Fibroblast of lung (primary cell): ENCODE measurements around the gene HMCN2. TPM values are rescaled to one million over a fixed set of nuclear protein-coding genes. Genes with fewer than 3 reads are reported as not detected.

Experiments used
- DNase-seq, 2 donors: peaks; one replicate each; pipeline versions ENCODE4 v3.0.0 to v3.0.0-alpha.2; 2010; ENCODE audit warnings: low read depth in 2 of 2
- H2AFZ ChIP-seq: 2 replicates; pipeline ENCODE4 v1.5.1; 2012; ENCODE audit warnings: low read length, control low read depth, inconsistent platforms
- H3K27ac ChIP-seq: 2 replicates; pipeline ENCODE4 v1.5.1; 2011; ENCODE audit warnings: low read length, control low read depth; ENCODE audit not compliant: insufficient read depth
- H3K27me3 ChIP-seq: 2 replicates; pipeline ENCODE4 v1.5.1; 2011; ENCODE audit warnings: mild to moderate bottlenecking, low read length; ENCODE audit not compliant: control insufficient read depth, insufficient read depth
- H3K36me3 ChIP-seq: 2 replicates; pipeline ENCODE4 v1.5.1; 2011; ENCODE audit warnings: low read length; ENCODE audit not compliant: control insufficient read depth, insufficient read depth
- H3K4me1 ChIP-seq: 2 replicates; pipeline ENCODE4 v1.5.1; 2011; ENCODE audit warnings: low read length; ENCODE audit not compliant: control insufficient read depth, insufficient read depth; ENCODE audit errors: extremely low read depth
- H3K4me2 ChIP-seq: 2 replicates; pipeline ENCODE4 v1.5.1; 2011; ENCODE audit warnings: low read length, control low read depth; ENCODE audit not compliant: insufficient read depth; ENCODE audit errors: extremely low read depth
- H3K4me3 ChIP-seq, 4 experiments: fragments of 200-600 bp in 1 of 4; sonication (generic) in 1 of 4; replicated peaks in 1 of 4; 2 replicates each; pipeline ENCODE4 v1.5.1; 2011 to 2016; ENCODE audit warnings: low read length in 4 of 4, low read depth in 3 of 4, mild to moderate bottlenecking in 3 of 4, control low read depth in 2 of 4, inconsistent platforms in 1 of 4, mixed read lengths in 1 of 4; ENCODE audit not compliant: insufficient read depth in 1 of 4; ENCODE audit errors: control extremely low read depth in 1 of 4
- H3K79me2 ChIP-seq: 2 replicates; pipeline ENCODE4 v1.5.1; 2012; ENCODE audit warnings: mild to moderate bottlenecking, low read length, inconsistent platforms; ENCODE audit not compliant: control insufficient read depth, insufficient read depth
- H3K9ac ChIP-seq: 2 replicates; pipeline ENCODE4 v1.5.1; 2011; ENCODE audit warnings: mild to moderate bottlenecking, low read length, control low read depth; ENCODE audit not compliant: insufficient read depth
- H3K9me3 ChIP-seq: 2 replicates; pipeline ENCODE4 v1.5.1; 2012; ENCODE audit warnings: low read depth, low read length; ENCODE audit not compliant: control insufficient read depth, insufficient read depth
- H4K20me1 ChIP-seq: 2 replicates; pipeline ENCODE4 v1.5.1; 2011; ENCODE audit warnings: low read length; ENCODE audit not compliant: control insufficient read depth, insufficient read depth; ENCODE audit errors: extremely low read depth
- EZH2 ChIP-seq: IDR thresholded peaks from 2 replicates; pipeline ENCODE4 v1.5.1; 2012; ENCODE audit warnings: low read length, control low read depth, mild to moderate bottlenecking; ENCODE audit errors: missing control alignments
- polyA plus RNA-seq, 2 donors: library from polyadenylated mRNA; depleted of rRNA in 1 of 2; stranded (reverse) in 1 of 2; unstranded in 1 of 2; fragments of >200 nt; gene quantifications; 2 replicates each; pipeline ENCODE4 v1.2.1, GENCODE V29; 2011 to 2012; ENCODE audit warnings: missing spikeins in 1 of 2
- total RNA-seq: library from RNA; depleted of rRNA; stranded (reverse); fragments of >200 nt; gene quantifications from 2 replicates; pipeline ENCODE4 v1.2.1, GENCODE V29; 2014
- TF ChIP-seq, protein P1 (sequence below), 2 donors: IDR thresholded peaks in 1 of 2; conservative IDR thresholded peaks in 1 of 2; 1 replicate in 1 of 2; 2 replicates in 1 of 2; pipeline ENCODE4 v1.5.1; 2011 to 2012; ENCODE audit warnings: low read length in 2 of 2, control low read depth in 1 of 2, inconsistent platforms in 1 of 2, low read depth in 1 of 2, mild to moderate bottlenecking in 1 of 2

The HMCN2 gene
- total and polyA plus RNA-seq, 2 donors (not counting 1 experiment from before 2014, with no cell fraction given), result under 0.01 TPM; not detected in 1

- no peak for TF ChIP-seq EZH2
- TF ChIP-seq, protein P1, sequence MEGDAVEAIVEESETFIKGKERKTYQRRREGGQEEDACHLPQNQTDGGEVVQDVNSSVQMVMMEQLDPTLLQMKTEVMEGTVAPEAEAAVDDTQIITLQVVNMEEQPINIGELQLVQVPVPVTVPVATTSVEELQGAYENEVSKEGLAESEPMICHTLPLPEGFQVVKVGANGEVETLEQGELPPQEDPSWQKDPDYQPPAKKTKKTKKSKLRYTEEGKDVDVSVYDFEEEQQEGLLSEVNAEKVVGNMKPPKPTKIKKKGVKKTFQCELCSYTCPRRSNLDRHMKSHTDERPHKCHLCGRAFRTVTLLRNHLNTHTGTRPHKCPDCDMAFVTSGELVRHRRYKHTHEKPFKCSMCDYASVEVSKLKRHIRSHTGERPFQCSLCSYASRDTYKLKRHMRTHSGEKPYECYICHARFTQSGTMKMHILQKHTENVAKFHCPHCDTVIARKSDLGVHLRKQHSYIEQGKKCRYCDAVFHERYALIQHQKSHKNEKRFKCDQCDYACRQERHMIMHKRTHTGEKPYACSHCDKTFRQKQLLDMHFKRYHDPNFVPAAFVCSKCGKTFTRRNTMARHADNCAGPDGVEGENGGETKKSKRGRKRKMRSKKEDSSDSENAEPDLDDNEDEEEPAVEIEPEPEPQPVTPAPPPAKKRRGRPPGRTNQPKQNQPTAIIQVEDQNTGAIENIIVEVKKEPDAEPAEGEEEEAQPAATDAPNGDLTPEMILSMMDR (conservative IDR thresholded peaks at IDR 0.05 in 1 of 2, IDR thresholded peaks at IDR 0.05 in 1 of 2; ENCODE audit: low read depth in 1 of 2, low read length in 2 of 2), result no peak
- Histone ChIP-seq H3K27me3 (no peaks in the 10 kb centered on the region), H4K20me1 (no peaks in the 10 kb centered on the region), H3K4me3 (no peak overlapping the region), H3K4me2 (no peak overlapping the region), H3K36me3 (no peaks in the 10 kb centered on the region), H3K9me3 (no peaks in the 10 kb centered on the region), H3K9ac (no peak overlapping the region), H3K79me2 (no peaks in the 10 kb centered on the region), H2AFZ (no peak overlapping the region), H3K4me1 (no peaks in the 10 kb centered on the region), H3K27ac (no peak overlapping the region)
- no peak for DNase-seq
Measured at GRCh38 chr9:130414910-130415746, 149.6 kb downstream of the HMCN2 start.

GRCh38 chr9:130417602-130418001 is 152.0 kb downstream of the HMCN2 start:
- no peaks in the 10 kb centered on the region for H3K36me3 ChIP-seq
- H3K9me3 ChIP-seq, result no peaks in the 10 kb centered on the region
- H3K4me3 ChIP-seq, result no peak overlapping the region
- no peak overlapping the region for H3K9ac ChIP-seq
- H3K4me1 ChIP-seq, result no peaks in the 10 kb centered on the region
- TF ChIP-seq EZH2, result no peak
- TF ChIP-seq, protein P1 (conservative IDR thresholded peaks at IDR 0.05 in 1 of 2, IDR thresholded peaks at IDR 0.05 in 1 of 2; ENCODE audit: low read depth in 1 of 2, low read length in 2 of 2), result no peak
- no peaks in the 10 kb centered on the region for H4K20me1 ChIP-seq
- H3K79me2 ChIP-seq, result no peaks in the 10 kb centered on the region
- H3K27ac ChIP-seq, result no peak overlapping the region
- no peak overlapping the region for H3K4me2 ChIP-seq
- H3K27me3 ChIP-seq, result no peaks in the 10 kb centered on the region
- DNase-seq, result no peak
- H2AFZ ChIP-seq, result no peak overlapping the region

GRCh38 chr9:130418776-130419175 is 153.2 kb downstream of the HMCN2 start:
- Histone ChIP-seq H3K4me3 (no peak overlapping the region), H4K20me1 (no peaks in the 10 kb centered on the region), H3K4me2 (no peak overlapping the region), H2AFZ (no peak overlapping the region), H3K27me3 (no peaks in the 10 kb centered on the region), H3K79me2 (no peaks in the 10 kb centered on the region), H3K4me1 (no peaks in the 10 kb centered on the region), H3K36me3 (no peaks in the 10 kb centered on the region), H3K9me3 (no peaks in the 10 kb centered on the region), H3K27ac (no peak overlapping the region), H3K9ac (no peak overlapping the region)
- DNase-seq, result no peak
- no peak for TF ChIP-seq EZH2
- TF ChIP-seq, protein P1 (conservative IDR thresholded peaks at IDR 0.05 in 1 of 2, IDR thresholded peaks at IDR 0.05 in 1 of 2; ENCODE audit: low read depth in 1 of 2, low read length in 2 of 2), result no peak
